ENCODE measurements around the gene LCOR.
A peak's percentile ranks its signal among the peaks of the same experiment; 100 is the strongest.
"Not testable (repeated sequence)": the region's sequence is repeated elsewhere in the genome, so short reads cannot be mapped to it uniquely, and the experiment has no call there.

LCOR gene

GRCh38 chr10:96831867-96832720 is at the start of gene LCOR:
Gene LCOR, plus strand, starts transcription at chr10:96832298. Its CDS starts 116,760 bp downstream, at chr10:96949058.
- Histone ChIP-seq H3K4me1 (ENCODE audit: control insufficient read depth, insufficient read depth, low read length) (peaks cover 8% of the 10 kb centered on the region), H3K36me3 (ENCODE audit: control insufficient read depth, insufficient read depth, low read length) (no peaks in the 10 kb centered on the region), H3K27me3 (ENCODE audit: control insufficient read depth, insufficient read depth, low read length) (peaks cover 12% of the 10 kb centered on the region), H3K9ac (ENCODE audit: low read depth, low read length) (no peak within 1 kb of the TSS), H3K4me3 (ENCODE audit: low read depth, low read length) (peak within 1 kb of the TSS; percentile 87), H3K9me3 (ENCODE audit: control insufficient read depth, insufficient read depth, low read length) (no peaks in the 10 kb centered on the region)

DNA sequence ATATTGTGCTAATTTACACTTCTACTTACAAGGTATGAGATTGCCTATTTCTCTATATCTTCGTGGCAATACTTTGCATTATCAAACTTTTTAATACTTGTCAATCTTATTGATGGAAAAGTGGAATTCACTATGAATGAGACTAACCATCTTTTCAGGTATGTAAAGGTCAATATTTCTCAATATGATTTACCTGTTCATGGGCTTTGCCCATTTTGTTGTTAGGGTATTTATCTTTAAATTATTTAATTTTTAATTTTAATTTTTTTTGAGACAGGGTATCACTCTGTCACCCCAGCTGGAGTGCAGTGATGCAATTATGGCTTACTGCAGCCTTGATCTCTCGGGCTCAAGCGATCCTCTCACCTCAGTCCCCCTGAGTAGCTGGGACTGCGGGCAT is 47.8 kb upstream of the LCOR start:
- H3K27me3 ChIP-seq (ENCODE audit: control insufficient read depth, insufficient read depth, low read length), result no peaks in the 10 kb centered on the region
- H3K9ac ChIP-seq (ENCODE audit: low read depth, low read length), result no peak overlapping the region
- H3K9me3 ChIP-seq (ENCODE audit: control insufficient read depth, insufficient read depth, low read length), result no peaks in the 10 kb centered on the region
- no peaks in the 10 kb centered on the region for H3K36me3 ChIP-seq (ENCODE audit: control insufficient read depth, insufficient read depth, low read length)
- no peaks in the 10 kb centered on the region for H3K4me1 ChIP-seq (ENCODE audit: control insufficient read depth, insufficient read depth, low read length)
- H3K4me3 ChIP-seq (ENCODE audit: low read depth, low read length), result no peak overlapping the region

- Histone ChIP-seq H3K36me3 (ENCODE audit: control insufficient read depth, insufficient read depth, low read length) (no peaks in the 10 kb centered on the region), H3K4me1 (ENCODE audit: control insufficient read depth, insufficient read depth, low read length) (no peaks in the 10 kb centered on the region), H3K9me3 (ENCODE audit: control insufficient read depth, insufficient read depth, low read length) (no peaks in the 10 kb centered on the region), H3K4me3 (ENCODE audit: low read depth, low read length) (no peak overlapping the region), H3K9ac (ENCODE audit: low read depth, low read length) (no peak overlapping the region), H3K27me3 (ENCODE audit: control insufficient read depth, insufficient read depth, low read length) (no peaks in the 10 kb centered on the region)
These were observed 42.5 kb upstream of the LCOR start for GRCh38 chr10:96789571-96790108.

DNA sequence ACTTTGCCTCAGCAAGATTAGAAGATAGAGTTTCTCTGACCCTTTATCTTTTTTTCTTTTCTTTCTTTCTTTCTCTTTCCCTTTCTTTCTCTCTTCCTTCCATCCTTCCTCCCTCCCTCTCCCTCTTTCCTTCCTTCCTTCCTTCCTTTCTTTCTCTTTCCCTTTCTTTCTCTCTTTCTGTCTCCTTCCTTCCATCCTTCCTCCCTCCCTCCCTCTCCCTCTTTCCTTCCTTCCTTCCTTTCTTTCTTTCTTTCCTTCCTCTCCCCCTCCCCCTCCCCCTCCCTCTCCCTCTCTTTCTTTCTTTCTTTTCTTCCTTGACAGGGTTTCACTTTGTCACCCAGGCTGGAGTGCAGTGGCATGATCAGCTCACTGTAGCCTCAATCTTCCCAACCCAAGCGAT is 40.2 kb upstream of the LCOR start:
- Histone ChIP-seq H3K36me3 (ENCODE audit: control insufficient read depth, insufficient read depth, low read length) (no peaks in the 10 kb centered on the region), H3K9ac (ENCODE audit: low read depth, low read length) (no peak overlapping the region), H3K9me3 (ENCODE audit: control insufficient read depth, insufficient read depth, low read length) (no peaks in the 10 kb centered on the region), H3K4me1 (ENCODE audit: control insufficient read depth, insufficient read depth, low read length) (no peaks in the 10 kb centered on the region), H3K4me3 (ENCODE audit: low read depth, low read length) (no peak overlapping the region), H3K27me3 (ENCODE audit: control insufficient read depth, insufficient read depth, low read length) (no peaks in the 10 kb centered on the region)

DNA sequence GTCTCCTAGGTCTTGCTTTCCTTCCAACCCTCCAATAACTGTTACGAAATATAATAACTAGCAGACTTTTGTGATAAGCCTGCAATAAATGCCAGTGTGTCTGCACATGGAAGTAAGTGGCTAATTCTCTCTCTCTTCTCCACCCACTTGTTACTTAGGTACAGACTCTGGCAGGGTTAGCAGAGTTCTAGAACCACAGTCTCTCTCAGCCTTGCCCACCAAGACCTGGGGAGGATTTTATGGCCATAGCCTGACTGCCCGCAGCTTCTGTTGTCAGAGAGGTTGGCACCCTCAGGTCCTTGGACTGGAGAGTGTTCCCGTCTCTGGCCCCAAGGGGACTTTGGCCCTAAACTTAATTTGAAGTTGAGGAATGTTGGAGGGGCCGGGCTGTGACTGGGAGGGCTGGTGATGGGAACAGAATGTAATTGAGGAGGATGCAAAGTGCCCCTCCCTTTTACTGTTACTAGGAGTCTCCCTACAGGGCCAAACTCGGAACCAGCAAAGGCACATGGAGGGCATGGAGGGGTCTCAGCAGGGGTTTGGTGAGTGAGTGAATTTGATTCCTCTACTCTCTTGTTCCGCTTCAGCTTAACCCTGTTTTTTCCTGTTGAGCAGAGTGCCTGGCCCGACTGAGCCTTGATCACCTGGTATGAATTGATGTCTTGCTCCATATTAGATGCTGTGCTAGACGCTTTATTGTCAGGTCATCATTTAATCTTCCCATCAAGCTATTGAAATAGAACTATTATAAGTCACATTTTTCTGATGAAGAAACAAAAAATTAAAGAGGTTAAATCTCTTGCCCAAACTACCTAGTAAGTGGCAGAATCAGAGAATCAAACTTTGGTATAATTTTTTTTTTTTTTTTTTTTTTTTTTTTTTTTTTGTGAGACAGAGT is 37.0 kb upstream of the LCOR start:
- Histone ChIP-seq H3K9ac (ENCODE audit: low read depth, low read length) (no peak overlapping the region), H3K9me3 (ENCODE audit: control insufficient read depth, insufficient read depth, low read length) (no peaks in the 10 kb centered on the region), H3K4me3 (ENCODE audit: low read depth, low read length) (no peak overlapping the region), H3K27me3 (ENCODE audit: control insufficient read depth, insufficient read depth, low read length) (no peaks in the 10 kb centered on the region), H3K36me3 (ENCODE audit: control insufficient read depth, insufficient read depth, low read length) (no peaks in the 10 kb centered on the region), H3K4me1 (ENCODE audit: control insufficient read depth, insufficient read depth, low read length) (no peaks in the 10 kb centered on the region)

GRCh38 chr10:96797485-96797884 is 34.6 kb upstream of the LCOR start:
- Histone ChIP-seq H3K27me3 (ENCODE audit: control insufficient read depth, insufficient read depth, low read length) (no peaks in the 10 kb centered on the region), H3K36me3 (ENCODE audit: control insufficient read depth, insufficient read depth, low read length) (no peaks in the 10 kb centered on the region), H3K4me3 (ENCODE audit: low read depth, low read length) (no peak overlapping the region), H3K9me3 (ENCODE audit: control insufficient read depth, insufficient read depth, low read length) (no peaks in the 10 kb centered on the region), H3K9ac (ENCODE audit: low read depth, low read length) (no peak overlapping the region), H3K4me1 (ENCODE audit: control insufficient read depth, insufficient read depth, low read length) (no peaks in the 10 kb centered on the region)

DNA sequence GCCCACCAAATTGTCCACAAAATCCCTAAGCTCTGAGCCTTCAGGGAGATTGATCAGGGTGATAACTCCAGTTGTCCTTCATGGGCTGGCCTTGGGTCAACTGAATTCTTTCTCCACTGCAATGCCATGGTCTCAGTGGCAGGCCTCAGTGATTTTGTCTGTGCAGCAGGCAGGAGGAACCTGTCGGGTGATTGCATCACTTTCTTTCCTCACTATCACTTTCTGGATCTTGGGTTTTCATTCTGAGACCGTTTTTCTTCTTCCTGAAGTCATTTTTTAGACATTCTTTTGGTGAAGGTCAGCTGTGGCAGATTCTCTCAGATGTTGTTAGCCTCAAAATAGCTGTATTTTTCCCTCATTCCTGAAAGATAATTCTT is 28.8 kb upstream of the LCOR start:
- Histone ChIP-seq H3K4me3 (ENCODE audit: low read depth, low read length) (no peak overlapping the region), H3K9me3 (ENCODE audit: control insufficient read depth, insufficient read depth, low read length) (no peaks in the 10 kb centered on the region), H3K9ac (ENCODE audit: low read depth, low read length) (no peak overlapping the region), H3K27me3 (ENCODE audit: control insufficient read depth, insufficient read depth, low read length) (no peaks in the 10 kb centered on the region), H3K36me3 (ENCODE audit: control insufficient read depth, insufficient read depth, low read length) (no peaks in the 10 kb centered on the region), H3K4me1 (ENCODE audit: control insufficient read depth, insufficient read depth, low read length) (no peaks in the 10 kb centered on the region)

DNA sequence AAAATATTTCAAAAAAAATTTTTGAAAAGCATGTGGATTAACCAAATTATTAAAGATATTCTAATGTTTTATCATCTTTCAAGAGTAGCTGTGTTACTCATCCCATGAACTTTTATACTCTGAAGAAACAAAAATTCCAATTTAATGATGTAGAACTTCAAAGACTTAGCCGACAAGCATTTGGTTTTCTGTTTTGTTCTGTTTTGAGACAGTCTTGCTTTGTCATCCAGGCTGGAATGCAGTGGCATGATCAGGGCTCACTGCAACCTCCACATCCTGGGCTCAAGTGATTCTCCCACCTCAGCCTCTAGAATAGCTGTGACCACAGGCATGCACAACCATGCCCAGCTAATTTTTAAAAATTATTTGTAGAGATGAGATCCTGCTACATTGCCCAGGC is 17.8 kb upstream of the LCOR start:
- H3K27me3 ChIP-seq (ENCODE audit: control insufficient read depth, insufficient read depth, low read length), result no peaks in the 10 kb centered on the region
- no peaks in the 10 kb centered on the region for H3K4me1 ChIP-seq (ENCODE audit: control insufficient read depth, insufficient read depth, low read length)
- no peaks in the 10 kb centered on the region for H3K36me3 ChIP-seq (ENCODE audit: control insufficient read depth, insufficient read depth, low read length)
- H3K9me3 ChIP-seq (ENCODE audit: control insufficient read depth, insufficient read depth, low read length), result no peaks in the 10 kb centered on the region
- no peak overlapping the region for H3K9ac ChIP-seq (ENCODE audit: low read depth, low read length)
- H3K4me3 ChIP-seq (ENCODE audit: low read depth, low read length), result no peak overlapping the region

DNA sequence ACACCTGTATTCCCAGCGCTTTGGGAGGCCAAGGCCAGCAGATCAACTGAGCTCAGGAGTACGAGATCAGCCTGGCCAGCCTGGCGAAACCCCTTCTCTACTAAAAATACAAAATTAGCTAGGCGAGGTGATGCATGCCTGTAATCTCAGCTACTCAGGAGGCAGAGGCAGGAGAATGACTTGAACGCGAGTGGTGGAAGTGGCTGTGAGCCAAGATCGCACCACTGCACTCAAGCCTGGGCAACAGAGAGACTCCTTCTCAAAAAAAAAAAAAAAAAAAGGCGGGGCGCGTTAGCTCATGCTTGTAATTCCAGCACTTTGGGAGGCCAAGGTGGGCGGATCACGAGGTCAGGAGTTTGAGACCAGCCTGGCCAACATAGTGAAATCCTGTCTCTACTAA is 13.1 kb upstream of the LCOR start:
- not testable (repeated sequence) for H3K9ac ChIP-seq (ENCODE audit: low read depth, low read length); H3K36me3 ChIP-seq (ENCODE audit: control insufficient read depth, insufficient read depth, low read length); H3K27me3 ChIP-seq (ENCODE audit: control insufficient read depth, insufficient read depth, low read length)

GRCh38 chr10:96820765-96821164 is 11.3 kb upstream of the LCOR start:
- Histone ChIP-seq H3K9ac (ENCODE audit: low read depth, low read length) (no peak overlapping the region), H3K36me3 (ENCODE audit: control insufficient read depth, insufficient read depth, low read length) (no peaks in the 10 kb centered on the region), H3K4me3 (ENCODE audit: low read depth, low read length) (no peak overlapping the region), H3K4me1 (ENCODE audit: control insufficient read depth, insufficient read depth, low read length) (no peaks in the 10 kb centered on the region), H3K9me3 (ENCODE audit: control insufficient read depth, insufficient read depth, low read length) (no peaks in the 10 kb centered on the region), H3K27me3 (ENCODE audit: control insufficient read depth, insufficient read depth, low read length) (no peaks in the 10 kb centered on the region)

More for the DNA sequence above, 13.1 kb upstream of the LCOR start:
- not testable (repeated sequence) for H3K4me3 ChIP-seq (ENCODE audit: low read depth, low read length); H3K4me1 ChIP-seq (ENCODE audit: control insufficient read depth, insufficient read depth, low read length); H3K9me3 ChIP-seq (ENCODE audit: control insufficient read depth, insufficient read depth, low read length)

DNA sequence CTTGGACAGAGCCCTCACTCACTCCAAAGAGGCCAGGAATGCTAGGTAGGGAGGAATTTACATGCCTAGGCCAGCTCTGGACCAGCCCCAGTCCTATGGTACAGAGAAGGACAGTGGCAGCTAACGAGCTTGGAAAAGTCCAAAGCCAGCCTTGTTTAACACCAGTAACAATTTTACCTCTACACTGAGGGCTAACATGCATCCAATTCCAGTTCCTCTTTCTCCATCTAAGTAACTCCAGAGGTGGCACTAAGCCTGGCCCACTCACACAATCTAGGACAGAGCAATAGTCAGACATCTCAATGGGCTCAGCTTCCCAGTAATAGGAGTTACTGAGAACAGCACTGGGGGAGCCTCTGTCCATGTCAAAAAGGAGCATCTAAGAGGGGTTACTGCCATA is 5.7 kb upstream of the LCOR start:
- no peak overlapping the region for H3K9ac ChIP-seq (ENCODE audit: low read depth, low read length)
- H3K9me3 ChIP-seq (ENCODE audit: control insufficient read depth, insufficient read depth, low read length), result no peaks in the 10 kb centered on the region
- no peaks in the 10 kb centered on the region for H3K36me3 ChIP-seq (ENCODE audit: control insufficient read depth, insufficient read depth, low read length)
- peaks cover 14% of the 10 kb centered on the region for H3K27me3 ChIP-seq (ENCODE audit: control insufficient read depth, insufficient read depth, low read length)
- H3K4me1 ChIP-seq (ENCODE audit: control insufficient read depth, insufficient read depth, low read length), result no peaks in the 10 kb centered on the region
- no peak overlapping the region for H3K4me3 ChIP-seq (ENCODE audit: low read depth, low read length)
